HG03558 (cell line): ENCODE data around the gene ADCY4.

Experiments used
- ATAC-seq: cut with Tn5 transposase; IDR thresholded peaks from one replicate; pipeline ENCODE4 v1.9.1; 2021; ENCODE audit warnings: moderate number of reproducible peaks; ENCODE audit not compliant: unreplicated experiment; ENCODE audit errors: extremely low read depth

The ADCY4 gene

DNA sequence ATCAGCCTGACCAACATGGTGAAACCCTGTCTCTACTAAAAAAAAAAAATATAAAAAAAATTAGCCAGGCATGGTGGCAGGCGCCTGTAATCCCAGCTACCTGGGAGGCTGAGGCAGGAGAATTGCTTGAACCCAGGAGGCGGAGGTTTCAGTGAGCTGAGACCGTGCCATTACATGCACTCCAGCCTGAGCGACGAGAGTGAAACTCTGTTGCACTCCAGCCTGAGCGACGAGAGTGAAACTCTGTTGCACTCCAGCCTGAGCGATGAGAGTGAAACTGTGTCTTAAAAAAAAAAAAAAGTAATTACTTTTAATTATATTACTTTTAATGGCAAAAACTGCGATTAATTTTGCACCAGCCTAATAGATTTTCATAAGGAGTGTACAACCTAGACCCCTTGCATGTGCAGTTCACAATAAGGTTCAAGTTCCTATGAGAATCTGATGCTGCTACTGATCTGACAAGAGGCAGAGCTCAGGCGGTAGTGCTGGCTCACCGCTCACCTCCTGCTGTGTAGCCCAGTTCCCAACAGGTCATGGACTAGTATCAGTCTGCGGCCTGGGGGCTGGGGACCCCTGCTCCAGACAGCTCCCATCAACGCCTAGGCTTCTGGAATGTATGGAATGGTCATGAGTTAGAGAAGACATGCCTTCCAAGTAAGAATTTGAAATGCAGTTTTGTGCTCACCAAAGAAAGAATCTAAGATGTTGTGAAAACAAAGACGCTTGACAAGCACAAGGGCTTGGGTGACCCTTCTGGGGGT is 13.5 kb downstream of the ADCY4 start:
- ATAC-seq: no peak

DNA sequence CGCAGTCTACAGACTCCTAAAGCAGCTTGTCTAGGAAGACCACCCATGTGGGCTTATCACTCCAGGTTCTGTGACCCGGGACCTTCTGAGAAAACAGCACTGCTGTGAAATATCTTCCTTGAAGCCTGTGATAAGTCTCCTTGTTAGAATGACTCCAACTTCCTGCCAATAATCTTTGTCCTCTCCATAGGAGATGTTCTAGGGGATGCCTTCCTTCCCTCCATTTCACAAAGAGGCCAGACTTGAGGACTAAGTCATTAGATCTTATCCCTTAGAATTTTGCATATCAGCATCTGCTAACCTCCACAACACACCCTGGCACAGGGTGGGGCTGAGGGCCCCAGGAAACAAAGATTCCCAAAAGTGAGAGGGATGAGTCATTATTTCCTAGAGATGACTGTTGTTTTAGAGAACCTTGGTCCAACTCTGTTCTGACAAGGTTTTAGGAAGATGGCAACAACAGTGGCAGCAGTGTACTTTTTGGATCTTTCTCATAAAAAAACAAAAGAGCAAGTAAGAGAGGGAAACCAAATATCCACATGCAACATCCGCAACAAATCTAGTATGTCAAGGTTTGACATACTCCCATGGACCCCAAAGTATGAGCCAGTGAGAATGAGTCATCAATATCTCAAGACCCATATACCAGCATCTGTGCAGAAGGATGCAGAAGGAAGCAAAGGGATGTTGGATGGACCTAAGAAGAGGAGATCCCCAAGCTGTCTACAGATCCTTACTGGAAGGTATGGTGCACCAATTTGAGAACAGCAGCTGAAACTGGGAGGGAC is 17.5 kb downstream of the ADCY4 start:
- ATAC-seq: no peak

DNA sequence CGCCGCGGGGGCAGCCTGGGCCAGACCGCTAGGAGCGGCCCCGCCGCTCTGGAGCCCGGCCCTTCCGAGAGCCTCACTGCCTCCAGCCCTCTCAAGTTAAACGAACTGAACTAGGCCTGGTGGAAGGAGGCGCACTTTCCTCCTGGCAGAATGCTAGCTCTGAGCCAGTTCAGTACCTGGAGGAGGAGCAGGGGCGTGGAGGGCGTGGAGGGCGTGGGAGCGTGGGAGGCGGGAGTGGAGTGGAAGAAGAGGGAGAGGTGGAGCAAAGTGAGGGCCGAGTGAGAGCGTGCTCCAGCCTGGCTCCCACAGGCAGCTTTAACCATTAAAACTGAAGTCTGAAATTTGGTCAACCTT is 18.3 kb downstream of the ADCY4 start:
- no peak for ATAC-seq

DNA sequence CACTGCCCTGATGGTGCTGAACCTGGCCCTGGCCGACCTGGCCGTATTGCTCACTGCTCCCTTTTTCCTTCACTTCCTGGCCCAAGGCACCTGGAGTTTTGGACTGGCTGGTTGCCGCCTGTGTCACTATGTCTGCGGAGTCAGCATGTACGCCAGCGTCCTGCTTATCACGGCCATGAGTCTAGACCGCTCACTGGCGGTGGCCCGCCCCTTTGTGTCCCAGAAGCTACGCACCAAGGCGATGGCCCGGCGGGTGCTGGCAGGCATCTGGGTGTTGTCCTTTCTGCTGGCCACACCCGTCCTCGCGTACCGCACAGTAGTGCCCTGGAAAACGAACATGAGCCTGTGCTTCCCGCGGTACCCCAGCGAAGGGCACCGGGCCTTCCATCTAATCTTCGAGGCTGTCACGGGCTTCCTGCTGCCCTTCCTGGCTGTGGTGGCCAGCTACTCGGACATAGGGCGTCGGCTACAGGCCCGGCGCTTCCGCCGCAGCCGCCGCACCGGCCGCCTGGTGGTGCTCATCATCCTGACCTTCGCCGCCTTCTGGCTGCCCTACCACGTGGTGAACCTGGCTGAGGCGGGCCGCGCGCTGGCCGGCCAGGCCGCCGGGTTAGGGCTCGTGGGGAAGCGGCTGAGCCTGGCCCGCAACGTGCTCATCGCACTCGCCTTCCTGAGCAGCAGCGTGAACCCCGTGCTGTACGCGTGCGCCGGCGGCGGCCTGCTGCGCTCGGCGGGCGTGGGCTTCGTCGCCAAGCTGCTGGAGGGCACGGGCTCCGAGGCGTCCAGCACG is 18.9 kb downstream of the ADCY4 start:
- ATAC-seq: no peak

DNA sequence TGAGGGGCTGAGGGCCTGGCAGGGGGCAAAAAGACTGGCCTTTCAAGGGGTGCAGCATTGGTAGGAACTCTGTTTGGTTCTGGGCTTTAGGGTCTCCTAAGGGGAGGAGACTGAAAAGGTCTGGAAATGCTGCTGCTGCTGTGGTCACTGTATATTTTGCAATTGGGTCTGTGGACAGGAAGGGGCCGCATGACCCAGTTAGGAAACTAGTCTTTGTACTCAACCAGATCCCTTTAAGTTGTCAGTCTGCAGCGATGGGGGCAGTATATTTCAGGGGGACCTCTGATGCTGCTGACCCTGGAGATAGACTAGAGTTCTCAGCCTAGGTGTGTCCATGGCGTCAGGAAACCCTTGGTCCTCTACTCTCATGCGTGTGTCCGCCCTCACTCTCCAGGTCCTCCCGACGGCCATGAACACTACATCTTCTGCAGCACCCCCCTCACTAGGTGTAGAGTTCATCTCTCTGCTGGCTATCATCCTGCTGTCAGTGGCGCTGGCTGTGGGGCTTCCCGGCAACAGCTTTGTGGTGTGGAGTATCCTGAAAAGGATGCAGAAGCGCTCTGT is 19.5 kb downstream of the ADCY4 start:
- ATAC-seq: no peak

DNA sequence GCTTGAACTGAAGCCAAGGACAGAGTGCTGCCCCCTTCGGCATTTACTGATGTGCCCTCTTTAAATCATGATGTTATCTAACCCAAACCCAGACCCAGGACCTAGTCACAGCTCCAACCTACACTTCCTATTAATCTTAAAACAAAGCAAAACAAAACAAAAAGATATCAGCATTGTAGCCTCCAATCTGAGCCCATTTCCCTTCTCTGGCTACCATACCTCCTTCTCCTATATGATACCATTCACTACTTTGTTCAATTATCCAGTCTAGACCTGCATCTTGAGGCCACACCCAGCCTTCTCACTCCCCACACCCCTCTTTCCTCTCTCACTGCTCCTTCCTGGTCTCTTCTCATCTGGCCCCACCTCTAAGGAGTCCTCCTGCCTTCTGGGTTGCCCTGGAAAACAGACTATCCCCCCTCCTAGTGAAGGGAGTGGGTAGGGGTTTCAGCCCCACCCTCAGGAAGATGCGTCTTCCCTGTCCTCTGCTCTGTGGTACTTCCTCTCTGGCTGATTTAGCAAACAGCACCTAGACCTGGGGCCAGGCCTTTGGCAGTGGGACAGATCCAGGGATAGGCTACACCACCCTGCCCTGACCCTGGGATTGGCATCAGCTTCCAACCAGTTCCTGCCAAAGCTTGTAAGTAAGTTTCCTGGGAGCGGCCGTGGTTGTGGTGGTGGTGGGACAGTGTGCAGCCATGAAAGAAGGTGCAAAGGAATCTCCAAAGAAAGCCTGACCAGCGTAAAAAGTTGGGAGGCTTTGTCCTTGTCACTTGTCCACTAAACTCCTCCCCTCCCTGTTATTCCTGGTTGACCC is 20.3 kb downstream of the ADCY4 start:
- no peak for ATAC-seq

DNA sequence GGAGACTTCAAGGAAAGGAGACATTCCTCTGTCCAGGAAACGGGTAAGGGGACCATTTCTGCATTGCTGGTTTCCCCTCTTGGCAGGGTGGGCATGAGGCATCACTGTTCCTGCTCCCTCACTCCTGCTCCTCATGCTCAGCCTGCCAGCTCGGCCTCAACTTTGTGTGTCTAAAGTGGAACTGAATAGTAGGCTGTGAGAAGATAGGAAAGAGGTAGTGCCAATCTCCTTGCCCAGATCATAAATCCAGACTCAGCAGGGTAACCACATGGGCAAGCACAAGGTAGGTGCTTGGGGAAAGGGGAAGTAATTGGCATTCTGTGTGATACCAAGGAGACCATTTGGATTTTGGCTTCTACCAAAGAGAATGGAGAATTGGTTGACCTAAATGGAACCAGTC is 21.0 kb downstream of the ADCY4 start:
- no peak for ATAC-seq

DNA sequence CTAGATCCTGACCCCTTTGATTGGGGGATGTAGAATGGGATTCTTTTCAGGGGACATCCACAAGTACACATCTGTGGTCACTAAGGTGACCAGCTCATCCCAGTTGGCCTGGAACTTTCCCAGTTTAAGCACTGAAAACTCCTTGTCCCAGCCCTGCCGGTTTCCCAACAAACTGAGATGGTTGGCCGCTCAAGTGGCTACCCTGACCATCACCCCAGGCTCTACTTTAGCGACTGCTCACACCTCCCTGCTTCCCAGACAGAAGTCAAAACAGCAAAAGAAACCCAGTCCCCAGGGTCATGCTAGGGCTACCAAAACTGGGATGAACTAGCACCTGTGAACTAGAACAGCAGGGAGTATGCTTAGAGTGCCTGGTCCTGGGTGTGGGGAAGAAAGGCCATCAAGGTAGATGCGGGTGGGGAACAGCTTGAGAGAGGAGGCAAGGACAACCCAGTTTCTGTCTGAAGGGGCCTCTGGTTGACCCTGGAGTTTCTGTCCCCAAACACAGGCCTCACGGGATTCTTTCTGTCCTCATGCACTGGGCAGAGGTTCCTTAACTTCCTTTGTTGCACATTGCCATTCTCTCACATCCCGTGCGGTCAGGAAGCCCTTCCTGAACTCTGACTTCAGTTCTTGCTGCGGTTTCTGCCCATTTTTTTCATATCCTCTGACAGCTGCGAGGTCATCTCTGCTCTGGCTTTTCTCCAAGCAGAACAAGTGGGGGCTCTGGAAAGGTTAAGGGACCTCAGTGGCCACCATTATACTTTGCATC is 21.9 kb downstream of the ADCY4 start:
- no peak for ATAC-seq

DNA sequence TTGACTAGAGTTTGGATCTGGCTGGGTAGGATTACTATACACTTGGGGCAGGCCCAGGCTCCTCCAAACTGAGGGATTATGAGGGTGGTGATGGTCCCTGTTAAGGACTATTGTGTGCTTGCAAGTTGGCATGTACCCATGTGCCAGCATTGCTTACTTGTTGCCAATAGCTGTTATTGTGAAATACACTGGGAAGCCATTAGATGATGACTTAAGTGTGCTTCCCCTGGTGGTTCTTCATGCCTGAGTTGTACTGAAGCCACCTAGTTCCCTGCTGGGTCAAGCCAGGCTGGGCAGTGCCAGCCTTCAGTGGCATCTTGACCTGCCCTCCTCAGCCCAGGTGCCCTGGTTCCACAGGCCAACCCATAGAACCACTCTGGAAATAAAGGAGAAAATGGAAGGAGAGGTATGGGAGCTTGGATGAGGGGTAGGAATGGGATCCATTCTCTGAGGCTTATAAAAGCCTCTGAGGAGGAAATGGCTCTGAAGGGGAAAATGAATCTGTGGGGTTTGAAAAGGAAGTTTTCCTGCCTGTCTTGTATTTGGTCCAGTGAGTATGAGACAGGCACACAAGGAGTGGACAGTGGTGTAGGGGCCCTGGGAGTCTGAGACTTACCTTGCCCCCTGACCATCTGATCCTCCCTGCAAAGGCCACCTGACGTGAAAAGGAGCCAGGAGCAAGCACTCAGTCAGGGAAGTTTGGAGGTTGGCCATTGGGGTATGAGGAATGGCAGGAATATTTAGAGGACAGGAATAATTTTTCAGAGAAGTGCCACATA is 22.8 kb downstream of the ADCY4 start:
- ATAC-seq: no peak

DNA sequence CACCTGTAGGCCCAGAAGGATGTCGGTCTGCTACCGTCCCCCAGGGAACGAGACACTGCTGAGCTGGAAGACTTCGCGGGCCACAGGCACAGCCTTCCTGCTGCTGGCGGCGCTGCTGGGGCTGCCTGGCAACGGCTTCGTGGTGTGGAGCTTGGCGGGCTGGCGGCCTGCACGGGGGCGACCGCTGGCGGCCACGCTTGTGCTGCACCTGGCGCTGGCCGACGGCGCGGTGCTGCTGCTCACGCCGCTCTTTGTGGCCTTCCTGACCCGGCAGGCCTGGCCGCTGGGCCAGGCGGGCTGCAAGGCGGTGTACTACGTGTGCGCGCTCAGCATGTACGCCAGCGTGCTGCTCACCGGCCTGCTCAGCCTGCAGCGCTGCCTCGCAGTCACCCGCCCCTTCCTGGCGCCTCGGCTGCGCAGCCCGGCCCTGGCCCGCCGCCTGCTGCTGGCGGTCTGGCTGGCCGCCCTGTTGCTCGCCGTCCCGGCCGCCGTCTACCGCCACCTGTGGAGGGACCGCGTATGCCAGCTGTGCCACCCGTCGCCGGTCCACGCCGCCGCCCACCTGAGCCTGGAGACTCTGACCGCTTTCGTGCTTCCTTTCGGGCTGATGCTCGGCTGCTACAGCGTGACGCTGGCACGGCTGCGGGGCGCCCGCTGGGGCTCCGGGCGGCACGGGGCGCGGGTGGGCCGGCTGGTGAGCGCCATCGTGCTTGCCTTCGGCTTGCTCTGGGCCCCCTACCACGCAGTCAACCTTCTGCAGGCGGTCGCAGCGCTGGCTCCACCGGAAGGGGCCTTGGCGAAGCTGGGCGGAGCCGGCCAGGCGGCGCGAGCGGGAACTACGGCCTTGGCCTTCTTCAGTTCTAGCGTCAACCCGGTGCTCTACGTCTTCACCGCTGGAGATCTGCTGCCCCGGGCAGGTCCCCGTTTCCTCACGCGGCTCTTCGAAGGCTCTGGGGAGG is 23.9 kb downstream of the ADCY4 start, which contains the start of gene LTB4R:
TSS of gene LTB4R (plus strand) at position 857 of the 959 bp plus-strand sequence. CDS start 4,150 bp downstream, outside the sequence.
- ATAC-seq: peak; percentile 50

DNA sequence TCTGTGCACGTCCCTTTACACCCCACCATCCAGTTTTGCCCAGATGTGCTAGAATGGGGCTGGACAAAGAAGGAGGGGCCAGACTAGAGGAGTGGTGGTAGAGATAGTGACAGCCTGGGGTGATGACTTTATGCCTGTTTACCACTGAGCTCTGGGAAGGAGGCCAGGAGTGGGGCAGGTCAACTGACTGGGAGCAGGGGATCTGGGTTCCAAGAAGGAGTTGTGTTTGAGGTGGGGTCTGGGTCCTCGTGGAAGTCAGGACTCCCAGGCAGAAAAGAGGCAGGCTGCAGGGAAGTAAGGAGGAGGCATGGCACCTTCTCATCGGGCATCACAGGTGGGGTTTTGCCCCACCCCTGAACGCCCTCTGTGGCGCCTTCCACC is 24.6 kb downstream of the ADCY4 start:
- ATAC-seq: no peak

DNA sequence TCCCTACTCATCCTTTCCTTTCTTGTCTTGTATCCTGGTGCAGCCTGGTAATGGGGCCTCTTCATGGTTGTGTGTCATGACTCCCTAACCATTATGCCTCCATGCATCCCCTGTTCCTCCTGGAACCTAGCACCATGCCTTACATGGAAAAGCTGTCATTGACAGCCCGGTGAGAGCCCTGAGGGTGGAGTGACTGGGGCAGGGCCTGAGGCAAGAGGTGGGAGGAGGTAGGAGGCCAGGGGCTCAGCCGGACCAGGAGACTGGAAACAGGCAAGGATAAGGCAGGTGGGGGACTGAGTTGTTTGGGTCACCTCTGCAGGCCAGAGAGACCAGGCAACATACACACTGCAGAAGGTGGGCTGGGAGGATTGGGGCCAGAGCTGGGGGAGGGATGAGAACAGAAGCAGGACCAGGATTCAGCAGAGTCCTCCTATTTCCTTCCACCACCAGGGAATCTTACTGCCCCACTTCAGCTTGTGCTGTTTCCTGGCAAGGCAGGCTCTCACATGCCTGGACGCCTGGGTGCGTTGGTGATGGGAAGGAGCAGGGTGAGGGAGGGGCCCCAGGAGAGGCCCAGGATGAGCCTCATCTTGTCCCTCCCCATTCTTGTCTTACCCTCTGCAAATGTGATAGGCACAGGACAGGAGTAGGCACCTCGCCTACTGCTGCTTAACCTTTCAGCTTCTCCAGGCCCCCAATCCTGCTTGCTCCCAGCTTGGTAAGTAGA is 25.2 kb downstream of the ADCY4 start, which contains the start of gene LTB4R2:
TSS of gene LTB4R2 (plus strand) at position 603 of the 727 bp plus-strand sequence. CDS start 525 bp downstream, outside the sequence.
- ATAC-seq: no peak

DNA sequence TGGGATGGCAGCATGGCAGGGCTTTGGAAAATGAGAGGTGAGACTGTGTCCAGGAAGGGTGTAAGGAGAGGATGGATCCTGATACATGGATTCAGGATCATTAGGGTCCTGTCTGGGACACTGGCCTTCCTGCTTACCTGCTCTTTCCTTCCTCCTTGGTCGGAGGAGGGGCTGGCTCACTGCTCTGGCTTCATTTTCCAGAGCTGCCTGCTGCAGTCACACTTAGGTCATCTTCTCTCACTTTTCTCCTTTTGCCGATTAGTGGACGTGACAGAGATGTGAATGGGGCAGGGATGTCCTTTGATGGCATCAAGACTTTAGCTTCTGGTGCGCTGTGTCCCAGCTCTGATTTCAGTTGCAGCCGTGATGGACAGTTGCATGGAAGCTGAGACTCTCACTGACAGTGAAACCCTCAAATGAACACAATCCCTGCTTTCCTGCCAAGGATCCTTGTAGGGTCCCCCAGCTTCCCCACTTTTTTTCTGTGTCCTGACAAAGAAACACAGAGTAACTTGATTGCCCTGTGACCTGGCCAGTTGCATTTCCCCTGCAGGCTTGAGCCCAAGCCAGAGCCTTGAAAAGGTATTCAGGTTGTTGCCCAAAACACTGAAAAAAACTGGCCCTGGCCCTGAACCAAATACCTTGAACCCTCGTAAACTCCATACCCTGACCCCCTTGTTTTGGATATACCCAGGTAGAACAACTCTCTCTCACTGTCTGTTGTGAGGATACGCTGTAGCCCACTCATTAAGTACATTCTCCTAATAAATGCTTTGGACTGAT is 26.3 kb downstream of the ADCY4 start:
- ATAC-seq: no peak

DNA sequence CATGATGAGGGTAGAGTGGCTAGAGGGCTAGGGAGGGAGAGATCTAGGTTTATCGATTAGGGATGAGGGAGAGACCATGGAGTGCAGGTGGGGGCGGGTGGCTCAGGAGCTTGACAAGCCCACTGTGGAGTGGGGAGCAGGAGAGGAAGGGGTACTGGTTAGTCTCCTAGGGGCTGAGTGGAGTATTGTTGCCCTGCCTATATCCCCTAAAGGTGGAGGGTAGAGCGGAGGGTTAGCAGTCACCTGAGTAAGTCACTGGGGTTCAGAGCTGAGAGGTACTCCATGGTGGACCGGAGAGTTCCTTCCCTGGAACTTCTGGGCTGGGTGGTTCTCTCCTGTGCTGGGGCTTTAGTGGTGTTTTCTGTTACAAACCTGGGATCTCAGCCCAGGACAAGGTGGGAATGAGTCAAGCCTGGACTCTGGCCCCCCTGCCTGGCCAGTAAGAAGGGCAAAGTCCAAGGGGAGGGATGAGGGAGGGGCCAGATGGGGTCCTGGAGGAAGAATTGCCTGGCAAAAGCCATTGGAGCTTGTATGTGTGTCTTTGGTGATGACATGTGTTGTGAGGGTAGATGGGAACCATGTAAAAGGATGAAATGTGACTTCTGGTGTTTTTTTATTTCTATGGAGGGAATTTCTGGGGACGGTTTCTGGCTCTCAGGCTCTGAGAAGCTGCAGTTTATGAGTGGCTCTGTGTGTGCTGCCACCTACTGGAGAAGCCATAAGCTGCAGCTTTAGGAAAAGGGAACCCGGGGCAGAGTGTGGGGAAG is 27.1 kb downstream of the ADCY4 start, which contains the start of gene CIDEB:
TSS of gene CIDEB (minus strand) at position 403 of the 767 bp plus-strand sequence. CDS start at position 284, 119 bp downstream.
- no peak for ATAC-seq

DNA sequence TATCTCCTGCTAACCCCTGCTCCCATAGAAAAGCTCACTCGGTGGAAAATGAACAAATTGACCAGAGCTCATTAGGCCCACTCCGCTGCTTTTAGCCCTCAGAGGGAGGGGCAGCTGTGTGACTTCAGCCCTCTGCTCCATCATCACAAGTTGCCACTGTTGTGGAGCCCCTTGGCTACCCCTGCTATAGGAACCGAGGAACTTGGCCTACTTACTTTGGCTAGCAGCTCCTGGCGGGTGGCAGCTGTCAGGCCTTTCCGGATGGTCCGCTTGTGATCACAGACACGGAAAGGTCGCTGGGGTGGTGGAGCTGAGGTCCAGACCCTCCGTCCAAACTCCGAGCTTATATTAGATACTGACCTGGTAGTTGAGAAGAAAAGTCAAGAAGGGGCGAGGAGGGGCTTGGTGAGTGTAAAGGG is 27.7 kb downstream of the ADCY4 start:
- no peak for ATAC-seq
